LNCAP (cell line): Measurements from ENCODE around the gene DNAJB12.

Source experiments
- CTCF ChIP-seq: fragments of 450-650 bp; IDR thresholded peaks from 2 replicates; pipeline ENCODE4 v1.5.1; 2017; ENCODE audit warnings: mild to moderate bottlenecking

DNAJB12 gene

GRCh38 chr10:72311667-72312066 is 43.1 kb downstream of the DNAJB12 start:
- no peak for TF ChIP-seq CTCF

- TF ChIP-seq CTCF, result no peak
Observed at GRCh38 chr10:72310636-72311035, 44.1 kb downstream of the DNAJB12 start.

- TF ChIP-seq CTCF, result no peak
Observed at GRCh38 chr10:72310241-72310633, 44.5 kb downstream of the DNAJB12 start.

DNA sequence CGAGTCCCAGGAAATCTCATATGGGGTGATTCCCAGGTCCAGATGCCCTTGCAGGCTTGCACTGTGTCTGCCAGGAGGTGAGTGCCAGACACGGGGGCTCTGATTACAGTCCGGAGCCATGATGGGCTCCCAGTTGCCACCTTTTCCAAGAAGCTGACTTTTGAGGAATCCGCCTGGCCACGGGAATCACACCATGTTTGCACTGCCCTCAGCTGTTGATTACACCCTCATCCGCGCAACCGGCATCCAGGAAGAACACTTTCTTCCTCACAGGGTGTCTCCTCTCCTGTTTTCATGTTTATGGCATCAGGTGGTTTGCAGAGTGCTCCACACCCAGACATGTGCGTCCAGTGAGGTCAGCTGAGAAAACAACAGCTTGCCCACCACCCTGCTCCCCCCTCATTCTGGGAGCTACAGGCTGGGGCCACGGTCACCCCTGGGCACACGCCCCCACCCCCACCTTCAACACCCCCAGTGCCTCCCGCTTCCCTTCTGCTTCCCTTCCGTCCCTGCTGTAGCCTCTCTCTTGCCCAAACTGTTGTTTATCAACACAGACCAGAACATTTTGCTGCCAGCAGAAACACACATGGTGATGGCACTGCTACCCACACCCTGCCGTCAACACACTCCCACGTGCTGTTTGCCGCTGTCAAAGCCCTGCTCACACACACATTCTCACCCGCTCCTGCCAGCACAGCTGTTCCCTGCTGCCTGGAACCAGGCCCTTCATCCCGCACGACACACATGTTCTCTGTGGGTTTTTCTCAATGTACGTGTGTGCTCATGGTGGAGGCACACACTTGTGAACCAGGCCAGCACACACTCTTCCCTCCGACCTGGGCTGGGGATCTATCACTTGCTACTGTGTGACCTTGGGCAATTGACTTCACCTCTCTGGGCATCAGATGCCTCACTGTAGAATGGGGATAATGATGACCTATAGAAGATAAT is 45.2 kb downstream of the DNAJB12 start:
- TF ChIP-seq CTCF, result no peak

DNA sequence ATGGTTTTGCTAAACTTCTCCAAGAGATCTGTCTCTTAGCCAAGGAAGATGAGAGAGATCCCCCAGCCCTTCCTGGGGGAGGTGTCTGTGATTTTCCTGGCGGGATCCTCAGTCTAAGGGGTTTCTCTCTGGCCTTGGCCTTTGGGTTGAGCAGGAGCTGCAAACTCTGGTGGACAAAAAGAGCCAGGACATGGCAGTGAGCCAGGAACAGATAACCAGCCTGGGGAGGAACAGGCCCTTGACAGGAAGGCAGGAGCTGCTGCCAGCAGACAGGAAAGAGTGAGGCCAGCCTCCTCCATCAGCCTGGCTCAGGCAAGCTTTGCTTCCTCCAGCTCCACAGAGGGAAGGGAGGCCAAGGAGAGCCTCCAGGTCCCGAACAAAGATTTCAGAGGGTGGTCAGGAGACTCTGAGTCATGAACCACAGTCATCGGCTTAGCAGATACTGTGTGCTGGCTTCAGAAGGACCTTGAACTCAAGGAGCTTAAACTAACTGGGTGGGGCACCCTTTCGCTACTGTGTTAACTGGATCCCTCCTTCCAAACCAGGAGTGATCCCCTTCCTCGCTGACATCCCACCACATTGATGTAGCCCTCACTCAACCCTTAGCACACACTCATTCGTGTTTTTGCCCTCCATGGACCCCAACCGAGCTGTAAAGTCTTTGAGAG is 46.3 kb downstream of the DNAJB12 start:
- no peak for TF ChIP-seq CTCF

DNA sequence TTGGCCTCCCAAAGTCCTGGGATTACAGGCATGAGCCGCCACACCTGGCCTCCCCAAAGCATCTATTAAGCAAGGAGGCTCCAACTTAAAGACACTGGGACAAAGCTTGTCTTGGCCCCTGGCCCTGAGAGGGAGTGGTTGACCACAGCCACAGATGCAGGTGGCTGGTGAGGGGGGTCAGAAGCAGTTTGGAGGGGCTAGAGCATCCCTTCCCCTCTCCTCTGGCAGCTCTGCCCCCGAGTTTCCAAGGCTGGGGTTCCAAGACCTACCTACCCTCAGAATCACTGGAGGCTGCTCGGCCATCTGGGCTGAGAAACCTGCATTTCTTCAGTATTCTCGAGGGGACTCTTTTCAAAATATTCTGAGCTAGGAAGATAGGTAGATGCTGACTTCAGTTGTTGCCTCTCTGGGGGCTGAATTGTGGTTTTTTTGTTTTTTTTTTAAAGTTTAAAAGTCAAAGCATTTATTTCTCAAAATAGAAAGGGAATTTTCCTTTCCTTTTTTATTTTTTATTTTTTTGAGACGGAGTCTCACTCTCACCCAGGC is 48.4 kb downstream of the DNAJB12 start:
- TF ChIP-seq CTCF, result no peak

- TF ChIP-seq CTCF, result no peak
Observed at GRCh38 chr10:72303424-72304128, 51.1 kb downstream of the DNAJB12 start.
